HG03139 (cell line): Measurements from ENCODE around the gene GRK5.
"Not testable (repeated sequence)": the region's sequence is repeated elsewhere in the genome, so short reads cannot be mapped to it uniquely, and the experiment has no call there.

Experiments
- ATAC-seq: cut with Tn5 transposase; IDR thresholded peaks from one replicate; pipeline ENCODE4 v1.9.1; 2021; ENCODE audit not compliant: unreplicated experiment

Gene GRK5

DNA sequence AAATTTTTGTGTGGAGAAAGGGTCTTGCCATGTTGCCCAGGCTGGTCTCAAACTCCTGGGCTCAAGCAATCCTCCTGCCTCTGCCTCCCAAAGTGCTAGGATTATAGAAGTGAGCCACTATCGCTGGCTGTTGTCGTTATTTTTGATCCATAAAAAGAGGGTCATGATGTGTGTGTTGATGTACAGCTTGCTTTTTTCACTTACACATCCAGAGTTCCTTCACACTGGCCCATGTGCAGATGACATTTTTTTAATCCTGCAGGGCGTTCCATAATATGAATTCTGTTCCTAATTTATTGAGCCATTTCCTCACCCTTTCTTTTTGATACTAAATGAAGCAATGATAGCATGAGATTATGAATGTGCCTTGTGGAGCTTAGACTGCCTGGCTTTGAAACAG, 40.8 kb downstream of the GRK5 start:
- ATAC-seq = no peak

DNA sequence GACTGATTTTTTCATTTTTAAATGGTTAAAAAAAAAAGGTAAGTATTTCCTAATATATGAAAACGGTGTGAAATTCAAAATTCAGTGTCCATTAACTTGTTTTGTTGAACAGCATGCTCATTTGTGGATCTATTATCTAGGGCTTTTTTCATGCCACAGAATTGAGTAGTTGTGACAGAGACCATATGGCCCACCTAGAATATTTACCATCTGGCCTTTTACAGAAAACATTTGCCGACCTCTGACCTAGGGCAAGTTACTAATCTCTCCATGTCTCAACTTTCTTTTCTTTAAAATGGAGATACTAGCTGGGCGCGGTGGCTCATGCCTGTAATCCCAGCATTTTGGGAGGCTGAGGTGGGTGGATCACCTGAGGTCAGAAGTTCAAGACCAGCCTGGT, 41.3 kb downstream of the GRK5 start:
- ATAC-seq = no peak

DNA sequence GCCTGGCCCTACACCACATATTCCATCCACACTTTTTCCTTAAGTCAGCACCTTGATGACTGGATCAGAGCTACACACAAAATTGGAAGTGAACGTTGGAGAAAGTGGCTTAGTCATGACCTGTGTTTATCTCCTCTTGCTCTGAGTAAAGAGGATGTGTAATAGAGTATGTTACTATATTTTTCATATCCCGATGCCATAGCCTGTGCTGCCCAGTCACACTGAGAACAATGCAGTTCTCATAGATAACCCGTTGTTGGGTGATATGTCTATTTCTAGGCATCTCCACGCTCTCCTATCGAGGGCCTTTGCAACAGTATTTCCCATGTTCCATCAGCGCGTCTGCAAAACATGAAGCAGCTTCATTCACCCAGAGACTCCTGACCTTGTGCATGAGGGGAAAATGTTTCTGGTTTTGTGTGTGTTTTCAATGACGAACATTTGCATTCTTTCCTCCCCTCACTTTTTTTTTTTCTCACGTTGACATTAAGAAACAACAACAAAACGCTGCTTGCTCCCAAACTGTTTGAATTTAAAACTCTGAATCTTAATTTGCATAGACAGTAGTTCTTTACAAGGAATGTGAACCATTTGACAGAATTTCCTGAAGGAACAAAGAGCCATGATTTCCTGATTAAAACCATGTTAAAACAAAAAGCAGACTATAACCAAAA, 43.4 kb downstream of the GRK5 start:
- ATAC-seq = no peak

DNA sequence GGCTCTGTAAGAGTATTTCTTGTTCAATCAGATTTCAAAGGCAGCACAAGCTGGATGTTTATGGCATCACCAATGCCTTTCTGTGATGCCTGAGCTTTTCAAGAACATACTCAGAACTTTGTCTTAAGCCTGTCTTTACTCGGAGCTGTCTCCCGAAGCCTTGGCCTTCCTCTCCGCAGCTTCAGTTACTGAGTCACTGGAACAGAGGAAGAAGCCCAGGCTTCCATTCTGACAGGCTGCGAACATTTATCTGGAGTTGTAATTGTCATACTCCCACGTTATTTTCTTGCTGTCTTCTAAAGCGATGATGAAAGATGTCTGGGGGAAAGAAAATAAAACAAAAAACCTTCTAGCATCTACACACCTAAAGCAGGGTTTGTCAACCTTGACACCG, 43.9 kb downstream of the GRK5 start:
- no peak for ATAC-seq

DNA sequence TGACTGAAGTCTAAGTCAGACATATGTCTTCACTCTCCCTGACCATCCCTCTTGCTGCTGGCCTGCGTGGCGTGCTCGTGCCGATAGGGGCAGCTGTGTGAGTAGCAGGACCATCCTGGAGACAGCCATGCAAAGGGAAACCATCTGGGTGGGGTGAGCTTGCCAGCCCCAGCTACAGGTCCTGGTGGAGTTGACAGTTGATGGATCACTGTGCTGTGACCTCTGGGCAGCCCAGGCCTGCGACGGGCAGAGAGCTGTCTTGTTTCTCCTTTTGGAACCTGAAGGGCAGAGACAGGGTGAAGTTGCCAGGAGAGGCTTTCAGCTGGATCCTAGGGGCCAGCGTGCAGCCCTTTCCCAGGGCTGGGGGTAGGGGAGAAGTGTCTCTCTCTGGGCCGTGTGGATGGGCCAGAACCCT, 44.7 kb downstream of the GRK5 start:
- ATAC-seq = no peak

DNA sequence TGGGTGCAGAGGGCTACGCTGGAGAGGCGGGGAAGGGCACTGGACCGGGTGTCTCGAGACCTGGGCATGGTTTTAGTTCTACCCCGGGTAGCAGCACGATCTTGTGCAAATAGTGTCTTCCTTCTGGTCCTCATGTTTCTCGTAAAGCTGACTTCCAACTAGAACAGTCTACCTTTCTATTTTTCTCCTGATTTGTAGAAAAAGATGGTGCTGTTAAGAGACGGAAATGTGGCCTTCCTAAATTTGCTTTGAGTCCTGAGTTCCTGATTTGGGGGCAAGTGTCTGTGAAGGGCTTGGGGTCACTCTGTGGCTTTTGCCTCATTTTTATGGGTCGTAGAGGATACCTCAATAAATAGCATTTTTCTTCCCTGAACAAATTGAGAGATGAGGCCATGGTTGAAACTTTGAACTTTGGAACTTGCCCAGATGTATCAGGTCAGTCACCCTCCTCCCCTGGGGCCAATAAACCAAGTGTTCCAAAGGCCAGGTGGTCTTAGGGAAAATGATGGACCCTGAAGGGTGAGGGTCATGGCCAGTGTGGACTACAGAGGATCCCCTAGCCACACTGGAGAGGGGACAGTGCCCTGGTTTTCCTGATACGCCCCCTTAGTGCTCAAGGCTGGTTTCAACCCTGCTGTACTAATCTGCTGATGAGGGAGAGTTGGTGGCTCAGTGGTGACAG, 45.2 kb downstream of the GRK5 start:
- no peak for ATAC-seq

DNA sequence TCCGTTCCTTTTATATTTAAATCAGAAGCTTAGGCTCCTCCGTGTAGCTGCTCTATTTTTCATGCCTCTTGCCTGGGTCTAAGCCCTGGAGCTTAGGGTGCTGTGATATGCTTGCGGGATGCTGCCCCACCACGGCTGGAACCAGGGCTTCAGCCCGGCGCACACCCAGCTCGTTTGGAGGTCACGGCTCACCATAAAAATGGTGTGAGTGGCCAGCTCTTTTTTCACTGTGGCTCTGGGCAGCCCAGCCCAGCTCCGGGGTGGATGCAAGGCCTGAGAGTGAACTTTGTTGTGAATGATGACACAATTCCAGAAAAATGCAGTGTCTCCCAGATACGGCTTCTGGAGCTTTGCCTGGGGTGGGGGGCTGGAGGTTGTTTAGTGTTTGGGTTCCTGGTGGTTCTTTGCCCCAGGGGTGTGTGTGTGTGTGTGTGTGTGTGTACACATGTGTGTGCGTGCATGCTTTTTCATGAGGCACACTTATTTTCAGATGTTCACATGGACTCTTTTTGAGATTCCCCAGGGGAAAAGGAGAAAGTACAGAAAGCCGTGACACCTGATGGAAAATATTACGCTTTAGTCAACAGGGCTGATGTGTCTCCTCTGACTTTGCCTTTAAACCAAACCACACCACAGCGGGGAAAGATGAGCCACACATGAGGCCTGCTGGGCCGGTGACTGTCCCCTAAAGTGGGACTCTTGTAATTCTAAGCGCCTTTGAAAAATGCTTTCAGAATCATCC, 46.2 kb downstream of the GRK5 start:
- ATAC-seq = no peak

DNA sequence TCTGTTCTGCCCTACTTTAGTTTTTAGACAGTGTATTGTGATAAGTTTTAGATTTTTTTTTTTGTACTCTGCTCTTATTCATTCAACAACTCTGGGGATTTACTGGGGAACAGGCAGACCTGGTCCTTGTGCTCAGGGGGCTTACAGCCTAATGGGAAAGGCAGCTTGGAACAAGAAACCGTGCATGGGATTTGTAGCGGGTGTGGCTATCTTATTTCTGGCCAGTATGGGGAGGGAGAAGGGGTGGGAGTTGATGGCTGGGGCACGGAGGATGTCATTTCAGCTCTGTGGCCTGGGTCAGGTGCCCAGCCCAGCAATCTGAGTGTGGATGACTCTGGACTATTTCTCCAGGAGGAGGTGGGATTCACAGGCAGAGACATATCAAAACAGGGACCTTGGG, 47.0 kb downstream of the GRK5 start:
- no peak for ATAC-seq

DNA sequence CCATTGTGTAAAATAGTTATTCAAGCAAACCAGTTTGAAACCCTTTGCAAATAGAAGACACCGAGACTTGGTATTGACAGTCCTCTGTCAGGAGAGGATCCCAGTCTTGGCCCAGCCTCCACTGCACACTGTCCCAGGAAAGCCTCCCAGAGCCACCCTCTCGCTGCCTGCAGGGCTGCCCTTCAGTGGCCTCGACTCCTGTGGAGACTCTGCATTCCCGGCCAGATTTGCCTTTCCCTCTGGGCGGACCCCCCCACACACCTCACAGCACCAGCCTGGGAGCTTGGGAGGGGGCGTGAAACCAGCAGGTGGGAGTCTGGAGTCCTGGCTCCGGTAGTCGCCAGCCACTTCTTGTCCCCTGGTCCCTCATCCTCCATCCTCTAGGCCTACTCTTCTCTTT, 48.7 kb downstream of the GRK5 start:
- no peak for ATAC-seq

DNA sequence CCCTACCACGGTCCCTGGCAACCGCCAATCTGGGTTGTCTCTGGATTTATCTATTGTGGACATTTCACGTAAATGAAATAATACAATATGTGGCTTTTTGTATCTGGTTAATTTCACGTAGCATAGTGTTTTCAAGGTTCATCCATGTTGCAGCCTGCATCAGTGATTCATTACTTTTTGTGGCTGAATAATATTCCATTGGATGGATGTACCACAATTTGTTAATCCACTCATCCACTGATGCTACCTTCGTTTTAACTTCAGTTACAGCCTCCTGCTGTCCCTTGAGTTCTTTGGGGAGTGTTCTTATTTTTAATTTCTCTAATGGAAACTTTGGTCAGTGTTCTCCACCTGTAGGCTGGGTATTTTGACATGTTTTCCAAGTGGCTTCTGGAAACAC, 49.5 kb downstream of the GRK5 start:
- no peak for ATAC-seq

DNA sequence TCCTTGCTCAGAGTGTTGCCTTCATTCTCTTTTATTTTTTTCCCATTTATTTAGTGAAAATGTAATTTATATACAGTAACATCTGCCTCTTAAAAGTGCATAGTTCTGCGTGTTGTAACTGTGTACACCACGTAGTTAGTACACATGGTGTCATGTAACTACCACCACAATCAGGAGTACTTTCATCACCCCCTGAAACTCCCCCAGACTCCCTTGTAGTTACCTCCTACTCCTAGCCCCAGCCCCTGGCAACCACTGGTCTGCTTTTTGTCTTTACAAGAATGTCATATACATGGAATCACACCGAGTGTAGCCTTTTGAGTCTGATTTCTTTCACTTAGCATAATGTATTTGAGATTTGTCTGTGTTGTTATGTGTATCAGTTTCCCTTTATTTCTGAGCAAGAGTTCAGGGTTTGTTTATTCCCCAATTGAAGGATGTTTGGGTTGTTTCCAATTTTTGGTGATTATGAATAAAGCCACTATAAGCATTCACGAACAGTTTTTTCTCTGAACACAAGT, 50.6 kb downstream of the GRK5 start:
- ATAC-seq = no peak

DNA sequence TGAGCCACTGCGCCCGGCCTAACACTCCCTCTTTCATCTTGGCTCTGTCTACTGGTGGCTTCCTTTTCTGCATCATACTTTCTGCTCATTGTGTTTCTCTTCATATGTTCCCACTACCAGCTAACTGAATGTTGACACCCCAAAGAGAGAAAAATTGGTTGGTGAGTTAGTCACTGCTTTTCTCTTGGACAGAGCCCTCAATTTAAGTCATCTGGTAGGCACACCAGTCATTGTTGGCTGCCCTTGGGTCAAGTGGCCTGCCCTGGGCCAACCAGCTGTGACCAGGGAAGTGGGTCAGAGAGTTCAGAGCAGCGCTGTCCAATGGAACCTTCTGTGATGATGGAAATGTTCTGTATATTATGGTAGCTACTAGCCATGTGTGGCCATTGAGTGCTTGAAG, 52.0 kb downstream of the GRK5 start:
- no peak for ATAC-seq

DNA sequence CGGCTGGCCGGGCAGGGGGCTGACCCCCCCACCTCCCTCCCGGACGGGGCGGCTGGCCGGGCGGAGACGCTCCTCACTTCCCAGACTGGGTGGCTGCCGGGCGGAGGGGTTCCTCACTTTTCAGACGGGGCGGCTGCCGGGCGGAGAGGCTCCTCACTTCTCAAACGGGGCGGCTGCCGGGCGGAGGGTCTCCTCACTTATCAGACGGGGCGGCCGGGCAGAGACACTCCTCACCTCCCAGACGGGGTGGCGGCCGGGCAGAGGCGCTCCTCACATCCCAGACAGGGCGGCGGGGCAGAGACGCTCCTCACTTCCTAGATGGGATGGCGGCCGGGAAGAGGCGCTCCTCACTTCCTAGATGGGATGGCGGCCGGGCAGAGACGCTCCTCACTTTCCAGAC, 53.6 kb downstream of the GRK5 start:
- not testable (repeated sequence) for ATAC-seq

DNA sequence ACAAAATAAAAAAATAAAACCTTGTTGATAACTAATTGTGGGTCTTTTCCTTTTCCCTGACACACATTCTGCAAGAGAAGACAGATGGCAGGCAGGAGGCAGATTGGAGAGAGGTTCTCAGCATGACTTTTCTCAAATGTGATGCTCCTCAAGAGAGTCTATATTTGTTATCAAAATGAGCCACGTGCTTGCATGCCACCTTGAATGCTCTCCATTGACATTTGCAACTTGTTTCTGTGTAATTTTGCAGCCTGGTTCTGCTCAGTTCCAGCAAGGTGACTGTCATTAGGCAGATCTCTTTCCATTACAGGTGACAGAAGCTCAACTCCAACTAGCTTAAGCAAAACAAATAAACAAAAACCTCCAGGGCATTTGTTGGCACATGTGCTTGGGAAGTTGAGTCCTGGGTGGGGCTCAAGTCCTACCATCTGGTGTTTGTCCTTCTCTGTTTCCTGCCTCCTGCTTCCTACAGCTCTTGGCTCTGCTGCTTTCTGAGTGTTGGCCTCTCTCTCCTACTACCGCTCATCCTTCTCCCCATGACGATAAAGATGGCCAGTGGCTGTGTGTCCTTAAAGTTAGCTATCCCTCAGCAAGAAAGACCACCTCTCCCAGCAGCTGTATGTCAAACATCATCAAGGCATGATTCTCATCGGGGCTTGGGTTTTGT, 56.7 kb downstream of the GRK5 start:
- no peak for ATAC-seq

DNA sequence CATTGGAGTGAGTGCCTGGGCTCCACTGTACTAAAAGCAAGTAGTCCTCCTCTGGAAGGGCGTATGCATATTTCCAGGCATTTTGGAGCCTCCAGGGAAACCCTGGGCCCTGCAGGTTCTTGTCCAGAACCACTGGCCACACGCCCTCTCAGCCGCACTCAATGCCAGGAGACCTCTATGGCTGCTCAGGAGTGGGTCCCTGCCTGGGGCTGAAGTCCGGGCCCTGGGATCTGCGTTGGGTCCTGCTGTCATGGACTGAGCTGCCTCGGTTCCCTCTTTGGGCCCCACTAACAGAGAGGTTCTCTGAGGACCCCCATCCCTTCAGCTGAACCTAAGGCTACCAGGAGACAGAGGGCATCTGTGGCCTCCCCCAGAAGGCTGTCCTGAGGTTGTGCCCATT, 58.3 kb downstream of the GRK5 start:
- ATAC-seq = no peak

DNA sequence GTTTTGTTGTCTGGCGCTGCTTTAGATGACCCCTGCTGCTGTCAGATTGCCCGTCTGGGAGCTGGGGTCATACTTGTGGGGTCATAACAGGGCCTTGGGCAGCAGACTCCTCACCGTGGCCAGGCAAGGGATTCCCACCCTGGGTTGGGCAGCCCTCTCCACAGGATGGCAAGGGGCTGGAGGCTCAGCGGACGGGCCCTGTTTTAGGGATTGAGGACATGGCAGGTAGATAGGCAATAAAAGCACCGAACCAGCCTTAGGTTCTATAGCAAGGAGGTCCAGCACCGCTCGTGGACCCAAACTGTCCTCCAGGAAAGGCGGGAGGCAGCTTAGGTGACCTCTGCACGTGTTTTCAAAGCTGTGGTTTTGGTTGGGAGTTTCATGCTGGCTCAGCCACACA, 60.0 kb downstream of the GRK5 start:
- ATAC-seq = no peak

DNA sequence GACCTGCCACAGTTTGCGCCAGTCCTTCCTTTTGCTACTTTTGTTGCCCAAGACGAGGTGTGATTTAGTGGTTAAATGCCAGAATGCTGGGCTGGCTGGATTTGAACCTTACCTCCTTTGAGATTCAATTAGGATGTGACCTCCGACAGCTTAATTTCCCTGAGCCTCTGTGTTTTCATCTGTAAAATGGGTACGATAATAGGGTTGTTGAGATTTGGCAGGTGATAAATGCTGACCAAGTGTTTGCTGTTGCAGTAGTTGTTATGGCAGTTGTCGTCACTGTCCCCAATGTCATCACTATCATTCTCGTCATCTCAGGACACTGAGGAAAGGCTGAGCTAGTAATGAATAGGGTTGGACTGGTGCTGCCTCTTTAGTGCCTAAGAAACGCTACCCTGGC, 61.1 kb downstream of the GRK5 start:
- no peak for ATAC-seq

DNA sequence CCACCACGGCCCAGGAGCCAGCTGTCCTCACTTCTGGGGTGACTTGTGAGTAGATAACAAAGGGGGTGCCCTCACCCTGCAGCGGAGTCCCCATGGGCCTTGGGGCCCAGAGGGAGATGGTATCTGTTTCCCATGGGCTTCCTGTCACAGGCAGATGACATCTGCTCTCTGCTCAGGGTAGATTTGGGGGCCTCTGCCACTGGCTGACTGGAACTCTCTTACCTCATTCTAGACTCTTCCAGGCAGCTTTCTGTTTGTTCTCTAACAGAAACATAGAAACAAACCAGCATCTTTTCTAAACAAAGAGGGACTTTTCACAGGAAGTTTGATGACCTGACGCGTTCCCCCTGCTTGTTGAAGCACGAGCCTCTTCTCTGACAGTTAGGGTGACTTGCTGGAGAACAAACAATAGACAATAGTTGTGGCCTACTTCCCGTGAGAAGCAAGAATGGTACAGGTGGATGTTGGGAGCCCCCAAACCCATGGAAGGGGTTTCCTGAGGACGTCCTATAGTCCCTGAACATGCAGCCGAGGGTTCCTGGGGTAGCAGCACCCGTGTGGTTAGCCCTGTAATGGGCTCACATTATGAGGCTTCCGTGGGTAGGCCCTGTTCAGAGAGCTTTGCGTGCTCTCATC, 61.6 kb downstream of the GRK5 start:
- peak; percentile 55 for ATAC-seq

DNA sequence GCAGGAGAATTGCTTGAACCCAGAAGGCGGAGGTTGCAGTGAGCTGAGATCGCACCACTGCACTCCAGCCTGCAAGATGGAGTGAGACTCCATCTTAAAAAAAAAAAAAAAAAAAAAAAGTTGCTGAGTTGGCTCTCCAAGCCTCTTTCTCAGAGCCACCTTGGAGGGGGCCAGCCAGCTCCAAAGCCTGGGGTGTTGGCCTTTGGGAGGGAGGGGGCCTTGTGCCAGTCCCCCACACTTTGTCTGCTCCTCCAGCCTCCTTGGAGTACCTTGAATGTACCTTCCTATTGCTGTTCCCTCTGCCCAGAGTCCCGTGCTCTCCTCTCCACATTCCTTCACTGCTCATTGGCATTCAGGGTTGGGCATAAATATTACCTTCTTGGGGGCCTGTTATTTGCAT, 62.4 kb downstream of the GRK5 start:
- no peak for ATAC-seq

DNA sequence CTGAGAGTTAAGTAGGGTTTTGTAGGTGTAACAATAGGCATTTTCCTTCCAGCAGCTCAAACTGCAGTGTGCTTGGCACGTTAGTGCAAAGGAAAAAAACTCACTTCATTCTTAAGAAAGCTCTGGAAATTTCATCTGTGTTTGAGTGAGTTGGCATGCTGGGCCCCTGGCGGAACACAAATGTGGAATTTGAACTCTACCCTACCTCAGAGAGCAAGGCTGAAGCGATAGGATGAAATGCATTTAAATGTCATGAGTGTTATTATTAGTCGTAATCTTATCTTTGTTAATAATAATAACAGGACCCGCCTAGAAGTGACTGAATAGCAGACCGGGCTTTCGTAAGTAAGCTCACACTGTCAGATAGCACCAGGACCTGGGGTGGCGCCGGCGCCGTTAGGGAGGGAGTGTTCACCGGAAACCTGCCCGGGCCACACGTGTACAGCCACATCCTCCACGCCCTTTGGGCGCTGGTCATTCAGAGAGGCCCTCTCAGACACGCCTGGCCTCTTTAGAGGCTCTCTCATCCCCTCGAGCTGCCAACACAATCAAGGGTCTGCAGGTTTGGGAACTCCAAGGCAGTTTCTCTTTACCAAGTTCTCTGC, 63.5 kb downstream of the GRK5 start:
- peak; percentile 70 for ATAC-seq

DNA sequence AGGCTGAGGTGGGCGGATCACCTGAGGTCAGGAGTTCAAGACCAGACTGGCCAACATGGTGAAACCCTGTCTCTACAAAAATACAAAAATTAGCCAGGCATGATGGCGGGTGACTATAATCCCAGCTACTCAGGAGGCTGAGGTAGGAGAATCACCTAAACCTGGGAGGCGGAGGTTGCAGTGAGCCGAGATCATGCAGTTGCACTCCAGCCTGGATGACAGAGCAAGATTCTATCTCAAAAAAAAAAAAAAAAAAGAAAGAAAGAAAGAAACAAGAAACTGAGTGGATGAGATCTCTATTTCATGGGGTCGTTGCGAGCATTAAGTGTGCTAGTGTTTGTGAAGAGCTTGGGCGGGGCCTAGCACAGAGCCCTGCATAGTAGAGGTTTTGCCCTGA, 65.0 kb downstream of the GRK5 start:
- ATAC-seq = not testable (repeated sequence)
